RKO (cell line): Measurements from ENCODE around the gene MUC13.

ENCODE experiments used
- DNase-seq: peaks from one replicate; pipeline ENCODE4 v3.0.0-alpha.2; 2016; ENCODE audit warnings: low spot score

The MUC13 gene

GRCh38 chr3:124896824-124897526 is 37.6 kb downstream of the MUC13 start:
- DNase-seq: no peak

GRCh38 chr3:124895756-124896155 is 38.8 kb downstream of the MUC13 start:
- DNase-seq: no peak

GRCh38 chr3:124893526-124893925 is 41.0 kb downstream of the MUC13 start:
- DNase-seq: no peak

- no peak for DNase-seq
Measured at GRCh38 chr3:124890573-124891190, 43.9 kb downstream of the MUC13 start.

- no peak for DNase-seq
Measured at GRCh38 chr3:124888482-124889441, 45.8 kb downstream of the MUC13 start.

- no peak for DNase-seq
Measured at GRCh38 chr3:124887932-124888298, 46.6 kb downstream of the MUC13 start.

GRCh38 chr3:124887177-124887931 is 47.2 kb downstream of the MUC13 start, which contains the start of gene ITGB5:
Gene ITGB5 (minus strand): TSS chr3:124887365. CDS start chr3:124887000, 365 bp downstream.
- peak; percentile 74 for DNase-seq

GRCh38 chr3:124886168-124887056 is 48.1 kb downstream of the MUC13 start:
- peak; percentile 56 for DNase-seq

GRCh38 chr3:124885466-124886167 is 48.9 kb downstream of the MUC13 start:
- DNase-seq: peak; percentile 43

GRCh38 chr3:124884474-124885101 is 50.0 kb downstream of the MUC13 start:
- DNase-seq: no peak

GRCh38 chr3:124883766-124884473 is 50.6 kb downstream of the MUC13 start:
- DNase-seq: no peak

GRCh38 chr3:124882816-124883747 is 51.5 kb downstream of the MUC13 start:
- no peak for DNase-seq

GRCh38 chr3:124881976-124882697 is 52.4 kb downstream of the MUC13 start:
- DNase-seq: no peak

GRCh38 chr3:124879337-124879680 is 55.2 kb downstream of the MUC13 start:
- no peak for DNase-seq

GRCh38 chr3:124878561-124879336 is 55.8 kb downstream of the MUC13 start:
- DNase-seq: peak; percentile 97

GRCh38 chr3:124877674-124878073 is 56.9 kb downstream of the MUC13 start:
- DNase-seq: no peak
